HEK293 (cell line): Measurements from ENCODE around the gene VAT1L.

Experiments
- REPIN1 ChIP-seq: fragments of 450-650 bp; formaldehyde crosslinking; IDR thresholded peaks from 2 replicates; pipeline ENCODE4 v1.5.1; 2017; ENCODE audit warnings: missing biosample characterization, missing genetic modification characterization, low read depth
- ZNF133 ChIP-seq: fragments of 450-650 bp; formaldehyde crosslinking; IDR thresholded peaks from 2 replicates; pipeline ENCODE4 v1.5.1; 2016; ENCODE audit warnings: missing biosample characterization, missing genetic modification characterization
- ZNF214 ChIP-seq: fragments of 450-650 bp; formaldehyde crosslinking; IDR thresholded peaks from 2 replicates; pipeline ENCODE4 v1.5.1; 2017; ENCODE audit warnings: missing biosample characterization, mild to moderate bottlenecking, missing genetic modification characterization, borderline replicate concordance
- TF ChIP-seq, protein P1 (sequence below): fragments of 450-650 bp; formaldehyde crosslinking; IDR thresholded peaks from 2 replicates; pipeline ENCODE4 v1.5.1; 2016; ENCODE audit warnings: missing biosample characterization, missing genetic modification characterization

DNA sequence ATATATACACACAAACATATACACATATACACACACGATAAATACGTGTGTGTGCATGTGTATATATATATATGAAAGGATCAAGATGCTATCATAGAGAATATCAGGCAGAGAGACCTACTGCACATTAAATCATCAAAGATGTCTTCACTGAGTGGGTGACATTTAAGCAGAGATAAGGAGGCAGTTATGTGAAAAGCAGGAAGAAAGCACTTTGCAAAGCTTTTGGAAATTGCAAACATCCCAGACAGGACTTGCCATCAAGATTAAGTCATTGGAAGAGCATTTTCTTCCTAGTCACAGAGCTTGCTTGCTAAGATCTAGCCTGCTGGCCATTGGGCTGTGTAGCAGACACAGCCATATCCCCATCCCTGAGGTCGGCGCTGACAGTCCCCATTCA is 56.4 kb downstream of the VAT1L start:
- TF ChIP-seq, protein P1, sequence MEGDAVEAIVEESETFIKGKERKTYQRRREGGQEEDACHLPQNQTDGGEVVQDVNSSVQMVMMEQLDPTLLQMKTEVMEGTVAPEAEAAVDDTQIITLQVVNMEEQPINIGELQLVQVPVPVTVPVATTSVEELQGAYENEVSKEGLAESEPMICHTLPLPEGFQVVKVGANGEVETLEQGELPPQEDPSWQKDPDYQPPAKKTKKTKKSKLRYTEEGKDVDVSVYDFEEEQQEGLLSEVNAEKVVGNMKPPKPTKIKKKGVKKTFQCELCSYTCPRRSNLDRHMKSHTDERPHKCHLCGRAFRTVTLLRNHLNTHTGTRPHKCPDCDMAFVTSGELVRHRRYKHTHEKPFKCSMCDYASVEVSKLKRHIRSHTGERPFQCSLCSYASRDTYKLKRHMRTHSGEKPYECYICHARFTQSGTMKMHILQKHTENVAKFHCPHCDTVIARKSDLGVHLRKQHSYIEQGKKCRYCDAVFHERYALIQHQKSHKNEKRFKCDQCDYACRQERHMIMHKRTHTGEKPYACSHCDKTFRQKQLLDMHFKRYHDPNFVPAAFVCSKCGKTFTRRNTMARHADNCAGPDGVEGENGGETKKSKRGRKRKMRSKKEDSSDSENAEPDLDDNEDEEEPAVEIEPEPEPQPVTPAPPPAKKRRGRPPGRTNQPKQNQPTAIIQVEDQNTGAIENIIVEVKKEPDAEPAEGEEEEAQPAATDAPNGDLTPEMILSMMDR (tag by site-specific recombination) = no peak
- TF ChIP-seq ZNF214 (tag by site-specific recombination) (no peak), REPIN1 (tag by site-specific recombination) (no peak), ZNF133 (tag by site-specific recombination) (no peak)
